Mesenchymal stem cell (in vitro differentiated cells and primary cell): ENCODE results near the gene HS6ST2.

ENCODE experiments used
- DNase-seq: peaks from one replicate; pipeline ENCODE4 v3.0.0-alpha.2; 2013
- H2AFZ ChIP-seq: one replicate; pipeline ENCODE4 v1.6.1; 2013; ENCODE audit warnings: low read depth, mild to moderate bottlenecking, control low read depth, inconsistent platforms, low read length, moderate library complexity
- H2AK5ac ChIP-seq: 2 replicates; pipeline ENCODE4 v1.6.1; 2013; ENCODE audit warnings: low read length, moderate library complexity, mild to moderate bottlenecking, inconsistent platforms; ENCODE audit not compliant: severe bottlenecking
- H2BK120ac ChIP-seq: one replicate; pipeline ENCODE4 v1.6.1; 2013; ENCODE audit warnings: low read depth, mild to moderate bottlenecking, inconsistent platforms, low read length, moderate library complexity
- H2BK12ac ChIP-seq, 2 experiments: one replicate each; pipeline ENCODE4 v1.6.1; 2013; ENCODE audit warnings: inconsistent platforms in 2 of 2, low read length in 2 of 2, mild to moderate bottlenecking in 2 of 2, moderate library complexity in 2 of 2, control low read depth in 1 of 2
- H2BK15ac ChIP-seq: one replicate; pipeline ENCODE4 v1.6.1; 2013; ENCODE audit warnings: mild to moderate bottlenecking, low read depth, inconsistent platforms; ENCODE audit not compliant: poor library complexity, severe bottlenecking
- H2BK5ac ChIP-seq: 2 replicates; pipeline ENCODE4 v1.6.1; 2013; ENCODE audit warnings: low read depth, mild to moderate bottlenecking, low read length, control low read depth, inconsistent platforms; ENCODE audit not compliant: poor library complexity, severe bottlenecking
- H3K14ac ChIP-seq, 2 experiments: one replicate each; pipeline ENCODE4 v1.6.1; 2013; ENCODE audit warnings: inconsistent platforms in 2 of 2, low read length in 2 of 2, control low read depth in 1 of 2, mild to moderate bottlenecking in 1 of 2, moderate library complexity in 1 of 2
- H3K18ac ChIP-seq, 2 experiments: one replicate each; pipeline ENCODE4 v1.6.1; 2013; ENCODE audit warnings: inconsistent platforms in 2 of 2, low read length in 2 of 2, control low read depth in 1 of 2, low read depth in 1 of 2, mild to moderate bottlenecking in 1 of 2
- H3K23ac ChIP-seq, 2 experiments: one replicate each; pipeline ENCODE4 v1.6.1; 2013; ENCODE audit warnings: inconsistent platforms in 2 of 2, low read length in 2 of 2, mild to moderate bottlenecking in 2 of 2, moderate library complexity in 2 of 2, control low read depth in 1 of 2
- H3K27ac ChIP-seq: 2 replicates; pipeline ENCODE4 v1.5.1; 2013; ENCODE audit warnings: mild to moderate bottlenecking, moderate library complexity, low read length, control low read depth, inconsistent platforms; ENCODE audit not compliant: poor library complexity, severe bottlenecking
- H3K27me3 ChIP-seq, 2 experiments: 2 replicates each; pipeline versions ENCODE4 v1.6.1 to v1.7.0; 2013; ENCODE audit warnings: low read length in 2 of 2, mild to moderate bottlenecking in 2 of 2, moderate library complexity in 2 of 2, control low read depth in 1 of 2, inconsistent platforms in 1 of 2; ENCODE audit not compliant: control insufficient read depth in 1 of 2, insufficient read depth in 1 of 2
- H3K36me3 ChIP-seq, 2 experiments: 2 replicates each; pipeline versions ENCODE4 v1.6.1 to v1.7.0; 2013; ENCODE audit warnings: low read length in 2 of 2, control low read depth in 1 of 2, inconsistent platforms in 1 of 2, low read depth in 1 of 2, mild to moderate bottlenecking in 1 of 2; ENCODE audit not compliant: insufficient read depth in 2 of 2, control insufficient read depth in 1 of 2
- H3K4ac ChIP-seq, 2 experiments: one replicate each; pipeline ENCODE4 v1.6.1; 2013; ENCODE audit warnings: inconsistent platforms in 2 of 2, low read length in 2 of 2, mild to moderate bottlenecking in 2 of 2, moderate library complexity in 2 of 2, control low read depth in 1 of 2, low read depth in 1 of 2
- H3K4me1 ChIP-seq: 2 replicates; pipeline ENCODE4 v1.6.1; 2013; ENCODE audit warnings: low read depth, low read length, control low read depth; ENCODE audit not compliant: control insufficient read depth, insufficient read depth
- H3K4me2 ChIP-seq: 2 replicates; pipeline ENCODE4 v1.6.1; 2013; ENCODE audit warnings: low read length, mild to moderate bottlenecking, inconsistent platforms; ENCODE audit not compliant: poor library complexity, severe bottlenecking
- H3K4me3 ChIP-seq, 2 experiments: 2 replicates each; pipeline versions ENCODE4 v1.5.1 to v1.7.0; 2013; ENCODE audit warnings: low read length in 2 of 2, mild to moderate bottlenecking in 2 of 2, control low read depth in 1 of 2, low read depth in 1 of 2; ENCODE audit not compliant: insufficient read depth in 1 of 2
- H3K79me1 ChIP-seq: replicated peaks from 2 replicates; pipeline ENCODE4 v1.6.1; 2013; ENCODE audit warnings: mild to moderate bottlenecking, control low read depth, low read length, inconsistent platforms; ENCODE audit not compliant: poor library complexity, severe bottlenecking
- H3K9ac ChIP-seq: 2 replicates; pipeline ENCODE4 v1.7.0; 2013; ENCODE audit warnings: mild to moderate bottlenecking, low read length, moderate library complexity
- H3K9me3 ChIP-seq: 2 replicates; pipeline ENCODE4 v1.7.0; 2013; ENCODE audit warnings: mild to moderate bottlenecking, low read length; ENCODE audit not compliant: control insufficient read depth
- H4K8ac ChIP-seq: one replicate; pipeline ENCODE4 v1.6.1; 2013; ENCODE audit warnings: inconsistent platforms, mild to moderate bottlenecking, low read length, moderate library complexity
- H4K91ac ChIP-seq: one replicate; pipeline ENCODE4 v1.6.1; 2013; ENCODE audit warnings: mild to moderate bottlenecking, low read length, inconsistent platforms
- WGBS: methylation state at CpG from one replicate; pipeline ENCODE4 v1.1.7; 2013; ENCODE audit warnings: mixed read lengths; 5-methylcytosine and 5-hydroxymethylcytosine counted together

The HS6ST2 gene

DNA sequence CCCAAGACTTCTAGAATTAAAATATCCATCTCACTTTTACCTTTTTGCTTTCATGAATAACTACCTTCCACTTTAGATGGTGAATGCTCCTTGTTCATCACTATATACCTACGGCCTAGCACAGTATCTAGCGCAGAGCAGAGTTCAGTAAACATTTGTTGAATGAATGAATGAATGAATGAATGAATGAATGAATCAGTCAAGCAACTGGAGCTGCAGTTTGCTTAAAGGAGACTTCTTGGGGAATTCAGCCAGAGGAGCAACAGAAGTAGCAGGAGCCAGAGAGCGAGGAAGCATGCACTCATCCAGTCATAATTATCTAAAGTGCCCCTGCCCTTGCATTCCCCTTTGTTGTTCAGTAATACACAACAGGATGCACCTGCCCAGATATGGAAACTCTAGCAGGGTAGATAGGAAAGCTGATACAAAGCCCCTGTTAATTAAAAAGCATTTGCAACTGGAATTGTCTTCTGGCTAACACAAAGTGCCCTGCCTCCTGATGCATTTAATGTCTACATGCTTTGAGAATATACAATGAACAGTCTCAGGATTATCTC lies 366.6 kb downstream of the HS6ST2 start:
- DNase-seq: no peak
- no peak overlapping the region for H4K91ac ChIP-seq
- H3K18ac ChIP-seq: no peak overlapping the region
- H3K79me1 ChIP-seq: no peaks in the 10 kb centered on the region
- no peak overlapping the region for H2BK120ac ChIP-seq
- H3K27me3 ChIP-seq: peaks cover 0 to 35% of the 10 kb centered on the region in 2 experiments
- H3K27ac ChIP-seq: no peak overlapping the region
- H3K14ac ChIP-seq: no peak overlapping the region
- no peaks in the 10 kb centered on the region for H3K9me3 ChIP-seq
- no peak overlapping the region for H3K4ac ChIP-seq
- H2BK5ac ChIP-seq: no peak overlapping the region
- no peak overlapping the region for H2AK5ac ChIP-seq
- no peak overlapping the region for H2AFZ ChIP-seq
- H3K36me3 ChIP-seq: no peaks in the 10 kb centered on the region
- no peak overlapping the region for H3K4me3 ChIP-seq
- no peaks in the 10 kb centered on the region for H3K4me1 ChIP-seq
- 100% methylated on average over 2 of the region's 3 CpGs for WGBS
- no peak overlapping the region for H4K8ac ChIP-seq
- H2BK15ac ChIP-seq: no peak overlapping the region
- H2BK12ac ChIP-seq: no peak overlapping the region
- no peak overlapping the region for H3K23ac ChIP-seq
- no peak overlapping the region for H3K4me2 ChIP-seq
- H3K9ac ChIP-seq: no peak overlapping the region

DNA sequence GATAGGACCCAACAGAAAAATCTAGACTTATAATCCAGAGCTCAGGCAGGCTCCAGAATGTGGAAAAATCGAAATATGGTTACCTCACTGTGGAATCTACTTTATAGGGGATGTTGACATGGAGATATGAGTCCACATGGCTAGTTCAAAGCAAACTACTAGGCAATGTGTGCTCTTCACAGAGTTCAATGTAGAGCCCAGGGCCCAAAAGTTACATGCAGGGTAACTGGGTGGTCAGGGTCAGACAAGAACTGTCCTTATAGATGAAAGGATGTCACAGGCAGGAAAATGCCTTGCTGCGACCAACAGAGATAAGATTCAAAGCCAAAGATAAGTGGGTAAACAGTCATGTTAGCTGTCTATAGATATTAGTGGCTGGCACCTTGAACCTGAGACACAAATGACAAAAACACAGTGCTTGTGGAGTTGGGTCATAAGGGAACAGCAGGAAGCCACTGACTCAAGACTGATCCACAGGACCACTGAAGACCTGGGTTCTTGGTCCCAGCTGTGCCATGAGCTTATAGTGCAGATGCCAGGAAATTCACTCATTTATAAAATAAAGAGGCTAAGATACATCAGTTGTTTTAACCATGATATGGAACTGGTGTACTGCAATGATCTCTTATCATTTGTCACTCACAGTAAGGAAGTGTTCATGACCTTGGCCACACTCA lies 367.9 kb downstream of the HS6ST2 start:
- Histone ChIP-seq H4K91ac (no peak overlapping the region), H2AK5ac (no peak overlapping the region), H2BK15ac (no peak overlapping the region), H2AFZ (no peak overlapping the region), H2BK5ac (no peak overlapping the region), H3K27me3 (peaks cover 0 to 37% of the 10 kb centered on the region in 2 experiments), H3K14ac (no peak overlapping the region), H3K4me1 (no peaks in the 10 kb centered on the region), H2BK120ac (no peak overlapping the region), H3K4me2 (no peak overlapping the region), H3K9ac (no peak overlapping the region), H2BK12ac (no peak overlapping the region), H3K4ac (no peak overlapping the region), H3K23ac (no peak overlapping the region), H3K79me1 (no peaks in the 10 kb centered on the region), H3K9me3 (no peaks in the 10 kb centered on the region), H3K36me3 (no peaks in the 10 kb centered on the region), H3K27ac (no peak overlapping the region), H3K18ac (no peak overlapping the region), H3K4me3 (no peak overlapping the region), H4K8ac (no peak overlapping the region)
- DNase-seq: no peak
- 80% methylated on average over 2 of the region's 2 CpGs for WGBS

DNA sequence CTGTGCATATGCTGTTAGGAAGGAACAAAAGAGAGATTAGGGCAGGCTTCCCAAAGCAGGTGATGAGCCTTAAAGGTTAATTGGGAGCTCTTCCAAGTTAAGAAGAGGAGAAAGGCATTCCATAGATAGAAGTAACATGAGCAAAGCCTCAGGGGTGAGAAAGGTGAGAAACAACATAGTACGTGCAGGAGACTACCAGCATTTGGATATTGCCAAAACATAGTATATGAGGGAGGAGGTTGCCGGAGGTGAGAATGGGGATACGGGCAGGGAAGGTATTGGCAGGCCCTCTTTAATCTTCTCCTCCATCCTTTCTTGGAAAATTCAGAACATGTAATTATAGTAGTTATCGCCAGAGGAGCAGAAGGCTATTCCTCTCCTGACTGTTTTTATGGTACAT lies 373.5 kb downstream of the HS6ST2 start:
- Histone ChIP-seq H2BK15ac (no peak overlapping the region), H3K27me3 (peaks cover 0 to 32% of the 10 kb centered on the region in 2 experiments), H2BK5ac (no peak overlapping the region), H3K14ac (no peak overlapping the region), H2BK120ac (no peak overlapping the region), H3K36me3 (no peaks in the 10 kb centered on the region), H4K8ac (no peak overlapping the region), H3K79me1 (no peaks in the 10 kb centered on the region), H3K4ac (no peak overlapping the region), H3K9ac (no peak overlapping the region), H3K18ac (no peak overlapping the region), H2AFZ (no peak overlapping the region), H2AK5ac (no peak overlapping the region), H3K4me2 (no peak overlapping the region), H3K27ac (no peak overlapping the region), H2BK12ac (no peak overlapping the region), H3K9me3 (no peaks in the 10 kb centered on the region), H3K23ac (no peak overlapping the region), H4K91ac (no peak overlapping the region), H3K4me1 (no peaks in the 10 kb centered on the region), H3K4me3 (no peak overlapping the region)
- 78% methylated on average over 2 of the region's 4 CpGs for WGBS
- DNase-seq: no peak

DNA sequence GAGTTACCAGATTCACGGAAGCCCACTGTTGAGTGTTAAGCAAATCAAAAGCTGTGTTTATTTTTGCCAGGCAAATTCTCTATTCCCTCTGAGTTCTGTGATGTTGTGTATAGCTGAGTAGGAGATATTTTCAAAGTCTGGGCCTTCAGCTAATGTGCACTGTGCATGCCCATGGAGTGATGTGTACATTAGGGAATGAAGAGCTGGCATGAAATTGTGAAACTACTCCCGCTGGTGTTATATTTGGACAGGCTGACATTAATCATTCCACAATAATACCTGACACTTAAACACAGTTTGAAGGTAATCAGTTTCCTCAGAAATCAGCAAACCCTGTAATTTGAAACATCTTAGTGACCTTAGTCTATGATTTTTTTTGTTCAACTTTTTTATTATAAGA lies 381.5 kb downstream of the HS6ST2 start:
- Histone ChIP-seq H4K91ac (no peak overlapping the region), H3K4ac (no peak overlapping the region), H3K23ac (no peak overlapping the region), H3K14ac (no peak overlapping the region), H3K36me3 (no peaks in the 10 kb centered on the region), H3K4me3 (no peak overlapping the region), H3K79me1 (no peaks in the 10 kb centered on the region), H2AFZ (no peak overlapping the region), H3K4me1 (no peaks in the 10 kb centered on the region), H3K27ac (no peak overlapping the region), H3K9me3 (no peaks in the 10 kb centered on the region), H2BK12ac (no peak overlapping the region), H2BK120ac (no peak overlapping the region), H3K18ac (no peak overlapping the region), H2BK5ac (no peak overlapping the region), H3K27me3 (peaks cover 0 to 26% of the 10 kb centered on the region in 2 experiments), H2BK15ac (no peak overlapping the region), H3K4me2 (no peak overlapping the region), H2AK5ac (no peak overlapping the region), H3K9ac (no peak overlapping the region), H4K8ac (no peak overlapping the region)
- DNase-seq: peak; percentile 1
- WGBS: 91% methylated on average over 1 of the region's 2 CpGs
